NCI-H2171 (cell line): Measurements from ENCODE around the gene NQO2.

Experiments used
- DNase-seq: peaks from one replicate; lab custom pipeline; 2025; lab: John Stamatoyannopoulos, UW

The NQO2 gene, protein sequence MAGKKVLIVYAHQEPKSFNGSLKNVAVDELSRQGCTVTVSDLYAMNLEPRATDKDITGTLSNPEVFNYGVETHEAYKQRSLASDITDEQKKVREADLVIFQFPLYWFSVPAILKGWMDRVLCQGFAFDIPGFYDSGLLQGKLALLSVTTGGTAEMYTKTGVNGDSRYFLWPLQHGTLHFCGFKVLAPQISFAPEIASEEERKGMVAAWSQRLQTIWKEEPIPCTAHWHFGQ

DNA sequence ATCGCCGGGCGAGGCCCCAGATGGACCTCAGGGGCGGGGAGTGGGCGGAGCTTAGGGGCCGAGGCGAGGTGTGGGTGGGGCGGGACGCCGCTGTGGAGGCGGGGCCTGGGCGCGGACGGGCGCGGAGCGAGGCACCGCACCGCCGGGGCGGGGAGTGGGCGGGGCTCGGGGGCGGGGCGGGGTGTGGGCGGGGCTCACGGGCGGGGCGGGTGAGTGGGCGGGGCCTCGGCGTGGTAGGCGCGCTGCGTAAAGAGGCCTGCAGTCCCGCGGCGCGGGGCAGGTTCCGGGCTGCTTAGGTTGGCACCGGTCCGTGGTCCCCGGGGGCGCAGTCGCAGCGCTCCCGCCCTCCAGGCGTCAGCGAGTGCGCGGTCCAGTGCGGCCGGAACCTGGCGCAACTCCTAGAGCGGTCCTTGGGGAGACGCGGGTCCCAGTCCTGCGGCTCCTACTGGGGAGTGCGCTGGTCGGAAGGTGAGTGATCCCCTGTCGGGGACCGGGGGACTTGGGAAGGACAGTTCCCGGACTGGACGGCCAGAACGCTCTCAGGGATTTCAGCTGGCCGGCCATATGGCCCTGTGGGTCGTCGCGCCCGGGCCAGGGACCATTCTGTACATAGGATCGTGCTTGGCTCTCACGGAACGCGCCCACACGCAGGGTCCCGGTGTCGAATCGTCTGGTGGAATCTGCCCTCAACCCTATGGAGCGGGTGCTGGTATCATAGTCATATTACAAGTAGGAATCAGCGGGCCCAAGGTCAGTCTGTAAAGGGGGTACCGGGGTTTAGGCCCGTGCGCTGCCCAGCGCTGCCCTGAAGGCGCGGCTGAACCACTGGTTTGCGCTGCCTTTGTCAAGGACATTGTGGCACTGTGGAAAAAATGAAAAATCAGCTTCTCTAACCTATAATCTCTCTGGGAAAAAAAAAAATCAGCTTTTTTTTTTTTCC, at the start of gene NQO2:
TSS of gene NQO2 (plus strand) at position 277 of the 940 bp plus-strand sequence. CDS start 6,659 bp downstream, outside the sequence.
- peak; percentile 86 for DNase-seq

DNA sequence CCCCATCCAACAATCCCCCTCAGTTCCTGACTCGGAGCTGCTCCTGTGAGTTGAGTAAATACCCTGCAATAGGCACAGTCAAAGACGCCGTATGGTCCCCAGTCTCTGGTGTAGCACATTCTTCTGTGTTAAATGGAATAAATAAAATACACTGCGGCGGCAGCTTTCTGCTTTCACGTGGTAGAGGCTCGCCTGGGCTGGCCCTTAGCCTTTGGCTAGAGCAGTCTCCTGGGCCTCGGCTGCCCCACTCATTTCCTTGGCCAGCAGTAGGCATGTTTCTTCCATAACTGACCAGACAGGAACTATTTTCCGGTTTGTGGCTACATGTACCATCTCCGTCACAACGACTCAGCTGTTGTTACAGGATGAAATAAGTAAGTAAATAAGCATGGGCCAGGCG, 49.0 kb upstream of the NQO2 start:
- DNase-seq: no peak

DNA sequence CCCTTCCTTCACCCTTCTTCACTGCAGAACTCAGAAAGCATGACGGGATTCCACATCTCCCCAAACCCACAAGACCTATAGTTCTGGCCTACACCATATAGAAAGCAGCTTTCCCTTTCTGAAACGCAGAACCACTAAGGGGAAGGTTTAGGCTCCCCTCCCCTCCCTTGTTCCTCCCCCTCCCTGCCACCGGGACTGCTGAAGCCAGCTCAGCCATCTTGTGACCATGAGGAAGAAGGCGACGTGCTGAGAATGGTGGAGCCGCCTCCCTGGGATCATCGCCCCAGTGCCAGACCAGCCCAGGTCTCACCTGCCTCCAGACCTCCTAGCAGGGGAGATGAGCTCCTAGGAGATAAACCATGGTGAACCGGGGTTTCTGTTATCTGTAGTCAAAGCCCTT, 48.0 kb upstream of the NQO2 start:
- DNase-seq: no peak

DNA sequence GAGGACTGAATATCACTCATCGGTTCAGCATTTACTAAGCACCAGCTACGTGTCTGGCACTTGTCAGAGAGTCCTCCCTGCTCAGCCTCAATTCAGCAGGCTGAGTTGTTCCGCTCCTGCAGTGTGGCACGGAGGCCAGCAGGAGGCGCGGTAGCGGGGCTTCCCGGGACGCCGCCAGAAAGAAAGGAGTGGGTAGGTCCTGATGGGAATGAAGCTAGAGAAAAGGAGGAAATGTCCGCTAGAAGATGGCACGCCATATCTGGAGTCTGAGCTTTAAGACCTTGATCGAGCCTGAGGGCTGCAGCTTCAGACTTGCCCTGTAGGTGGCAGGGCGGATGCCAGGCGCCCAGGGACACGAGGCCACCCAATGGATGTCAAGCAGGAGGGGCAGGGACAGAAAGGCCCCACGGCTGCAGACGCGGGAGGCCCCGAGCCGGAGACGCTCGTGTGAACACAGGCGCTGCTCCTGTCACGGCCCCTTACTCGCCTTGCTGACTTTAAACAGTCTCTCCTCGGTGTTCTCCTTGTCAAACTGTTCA, 47.1 kb upstream of the NQO2 start:
- DNase-seq: no peak

DNA sequence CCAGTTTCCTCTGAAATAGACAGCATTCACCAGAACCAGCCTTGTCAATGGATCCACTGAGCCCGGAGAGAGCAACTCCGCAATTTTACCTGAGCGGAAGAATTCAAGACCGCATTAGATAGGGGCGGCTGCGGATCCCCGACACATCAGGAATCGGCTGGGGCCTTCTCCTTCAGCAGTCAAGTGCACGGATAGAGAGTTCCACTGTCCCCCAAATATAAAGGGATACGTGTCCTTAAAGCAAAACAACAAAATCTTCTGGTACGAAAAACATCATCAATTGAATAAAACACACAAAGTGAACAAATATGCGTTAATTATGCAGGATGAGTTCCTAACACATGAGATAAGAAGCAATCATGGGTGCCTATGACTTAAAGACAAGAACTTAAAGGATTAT, 46.6 kb upstream of the NQO2 start:
- DNase-seq: no peak

DNA sequence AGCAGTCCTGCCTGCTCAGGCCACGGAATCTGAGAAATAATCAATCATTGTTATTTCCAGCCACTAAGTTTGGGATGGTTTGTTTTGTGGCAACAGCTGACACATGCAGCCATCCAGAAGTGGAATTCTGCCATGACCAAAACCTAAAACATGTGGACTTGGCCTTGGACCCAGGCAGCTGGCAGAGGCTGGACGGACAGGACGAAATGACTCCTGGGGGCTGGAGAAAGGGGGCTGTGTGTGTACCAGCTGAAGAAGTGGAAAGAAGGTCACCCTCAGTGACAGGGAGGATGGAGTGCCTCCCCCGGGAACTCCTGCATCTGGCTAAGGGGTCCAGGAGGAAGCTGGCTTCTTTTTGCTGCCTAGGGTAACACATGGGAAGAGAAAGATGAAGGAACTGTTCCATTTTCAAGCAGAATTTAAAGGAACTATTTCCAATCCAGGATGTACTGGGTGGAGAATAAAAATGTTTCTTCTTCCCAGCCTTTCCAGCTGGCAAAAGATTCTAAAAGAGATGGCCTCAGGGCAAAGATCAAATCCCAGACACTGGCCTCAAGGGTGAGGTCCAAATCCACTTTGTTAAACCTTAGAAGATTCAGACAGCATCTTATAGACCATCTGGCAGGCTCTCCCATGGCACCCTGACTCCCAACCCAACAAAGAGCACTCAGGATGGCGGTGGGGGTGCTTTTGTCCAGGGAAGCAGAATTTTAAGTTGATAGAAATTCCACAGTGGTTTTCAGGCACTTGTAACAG, 42.6 kb upstream of the NQO2 start:
- DNase-seq: no peak

DNA sequence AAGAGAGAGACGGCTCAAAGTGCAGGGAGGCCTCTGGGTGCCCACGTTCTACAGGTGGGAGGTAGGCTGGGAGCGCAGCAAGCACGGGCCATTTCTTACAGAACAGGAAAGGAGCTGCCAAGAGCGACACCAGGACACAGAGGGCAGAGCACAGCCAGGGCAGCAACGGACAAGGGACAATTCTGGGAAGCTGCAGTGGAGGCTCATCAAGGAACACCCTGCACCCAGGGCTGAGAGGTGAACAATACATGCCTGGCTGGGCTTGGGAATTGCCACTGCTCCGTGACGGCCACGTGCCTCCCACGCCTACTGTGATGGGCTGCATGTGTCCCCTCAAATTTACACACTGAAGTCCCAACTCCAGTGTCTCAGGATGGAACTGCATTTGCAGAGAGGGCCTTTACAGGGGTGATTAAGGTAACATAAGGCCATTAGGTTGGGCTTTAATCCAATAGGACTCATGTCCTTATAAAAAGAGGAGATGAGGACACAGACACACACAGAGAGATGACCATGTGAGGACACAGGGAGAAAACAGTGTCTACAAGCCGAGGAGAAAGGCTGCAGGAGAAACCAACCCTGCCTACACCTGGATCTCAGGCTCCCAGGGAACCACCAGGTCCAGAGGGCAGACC, 41.9 kb upstream of the NQO2 start:
- no peak for DNase-seq

DNA sequence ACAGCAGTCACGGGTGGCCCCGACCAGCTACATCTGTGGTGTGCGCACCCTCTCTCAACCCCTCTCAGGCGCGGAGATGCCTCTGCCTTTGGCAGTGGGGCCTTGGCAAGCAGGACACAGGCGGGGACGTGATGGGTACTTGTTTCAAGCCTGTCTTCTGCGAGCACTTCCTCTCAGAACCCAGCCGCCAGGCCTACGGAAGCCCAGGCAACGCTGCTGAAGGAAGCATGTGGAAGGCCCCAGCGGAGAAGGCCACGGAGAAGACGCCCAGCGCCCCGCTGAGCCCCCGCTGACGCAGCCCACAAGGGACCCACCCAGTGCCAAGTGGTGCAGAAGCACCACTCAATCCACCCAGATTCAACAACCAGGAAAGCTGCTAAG, 41.4 kb upstream of the NQO2 start:
- no peak for DNase-seq

DNA sequence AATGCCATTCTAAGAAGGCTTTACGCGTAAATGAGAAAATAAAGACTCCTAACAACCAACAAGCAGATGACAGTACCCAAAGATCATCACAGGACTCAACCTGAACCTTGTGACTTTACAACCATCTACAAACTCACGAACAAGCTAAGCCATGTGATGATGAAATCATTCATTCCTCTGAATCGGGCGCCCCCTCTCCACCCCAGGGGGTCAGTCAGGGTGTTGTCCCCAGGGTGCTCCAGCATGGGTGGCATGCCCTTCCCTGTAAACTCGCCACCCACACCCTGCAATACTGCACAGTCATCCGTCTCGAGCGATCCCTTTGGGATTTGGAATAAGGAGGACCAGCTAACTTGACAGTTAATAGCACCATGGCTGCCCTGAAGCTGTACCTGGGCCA, 40.9 kb upstream of the NQO2 start:
- DNase-seq: no peak

DNA sequence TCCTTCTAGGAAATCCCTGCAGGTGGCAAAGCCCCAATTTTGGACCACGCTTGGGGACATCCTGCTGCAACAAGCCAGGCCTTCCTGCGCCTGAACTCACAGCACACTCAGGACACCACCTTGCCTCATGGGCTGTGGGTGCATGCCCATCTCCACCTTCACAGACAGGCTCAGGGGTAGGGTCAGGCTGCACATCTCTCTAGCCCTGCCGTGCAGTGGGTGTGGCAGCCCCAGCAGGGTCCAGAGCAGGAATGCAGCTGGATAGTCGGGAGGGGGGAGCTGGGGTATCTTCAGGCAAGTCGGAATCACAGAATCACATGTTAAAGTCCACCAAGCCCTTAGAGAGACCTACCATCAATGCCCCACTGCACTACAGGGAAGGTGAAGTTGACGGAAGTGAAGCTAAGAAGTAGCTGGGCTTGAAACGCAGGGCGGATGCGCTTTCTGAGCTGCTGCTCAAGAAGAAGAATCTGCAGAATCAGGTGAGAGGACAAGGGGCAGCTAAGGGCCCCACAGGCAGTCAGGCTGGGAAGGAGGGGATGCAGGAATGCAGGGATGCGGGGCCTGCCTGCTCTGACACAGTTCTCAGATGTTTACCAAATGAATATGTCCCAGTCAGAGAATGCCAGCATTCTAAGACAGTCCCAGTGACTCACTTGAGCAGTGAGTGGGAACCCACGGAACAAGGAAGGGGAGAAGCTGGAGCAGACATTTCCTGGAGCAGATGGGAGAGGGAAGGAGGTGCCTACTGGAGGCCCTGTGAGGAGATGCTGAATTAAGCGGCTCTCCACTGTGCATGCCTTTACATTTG, 39.6 kb upstream of the NQO2 start:
- no peak for DNase-seq

DNA sequence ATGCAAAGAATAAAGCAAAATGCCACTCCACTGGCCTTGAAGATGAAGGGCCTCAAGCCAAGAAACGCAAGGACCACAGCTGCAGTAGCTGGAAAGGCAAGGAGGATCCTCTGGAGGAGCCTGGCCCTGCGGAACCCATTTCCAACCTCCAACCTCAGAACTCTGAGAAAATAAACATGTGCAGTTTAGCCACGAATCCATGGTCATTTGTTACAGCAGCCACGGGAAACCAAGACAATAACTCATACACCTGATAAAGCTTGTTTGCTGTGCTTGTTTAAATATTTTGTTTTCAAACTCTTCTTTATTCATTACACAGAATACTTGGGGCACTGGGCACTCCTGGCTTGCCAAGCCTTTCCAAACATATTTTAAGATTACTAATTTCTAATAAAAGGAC, 38.8 kb upstream of the NQO2 start:
- DNase-seq: no peak

DNA sequence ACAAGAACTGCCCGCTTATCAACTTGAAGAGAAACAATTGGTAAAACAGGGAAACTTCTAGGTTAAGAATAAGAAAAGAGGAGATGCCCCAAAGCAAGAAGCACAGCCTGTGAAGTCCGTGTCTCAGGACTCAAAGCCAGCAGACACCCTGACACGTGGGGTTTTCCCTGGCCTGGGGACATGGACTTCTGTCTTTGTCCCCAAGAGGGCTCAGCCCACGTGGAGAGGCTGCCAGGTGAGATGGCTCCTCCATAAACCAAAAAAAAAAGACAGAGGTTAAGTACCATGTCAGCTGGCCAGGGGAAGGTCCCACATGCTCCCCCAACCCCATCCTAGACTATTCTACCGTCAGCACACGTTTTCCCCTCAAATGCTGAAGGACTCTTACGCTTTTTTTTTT, 38.2 kb upstream of the NQO2 start:
- DNase-seq: no peak

DNA sequence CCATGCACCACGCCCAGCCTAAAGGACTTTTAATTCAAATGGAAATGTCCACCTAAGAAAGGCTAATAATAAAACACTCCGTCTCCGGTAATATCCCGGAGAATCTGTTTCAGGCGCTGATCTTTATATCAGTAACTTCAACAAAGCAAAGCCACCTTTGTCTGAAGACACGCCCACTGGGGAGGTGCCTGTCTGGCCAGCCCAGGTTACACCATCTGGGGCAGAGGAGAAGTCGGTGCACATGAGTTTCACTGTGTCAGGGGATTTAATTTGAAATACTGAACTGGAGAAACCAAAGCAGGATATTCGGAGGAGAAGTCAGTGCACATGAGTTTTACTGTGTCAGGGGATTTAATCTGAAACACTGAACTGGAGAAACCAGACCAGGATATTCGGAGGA, 37.7 kb upstream of the NQO2 start:
- DNase-seq: no peak

DNA sequence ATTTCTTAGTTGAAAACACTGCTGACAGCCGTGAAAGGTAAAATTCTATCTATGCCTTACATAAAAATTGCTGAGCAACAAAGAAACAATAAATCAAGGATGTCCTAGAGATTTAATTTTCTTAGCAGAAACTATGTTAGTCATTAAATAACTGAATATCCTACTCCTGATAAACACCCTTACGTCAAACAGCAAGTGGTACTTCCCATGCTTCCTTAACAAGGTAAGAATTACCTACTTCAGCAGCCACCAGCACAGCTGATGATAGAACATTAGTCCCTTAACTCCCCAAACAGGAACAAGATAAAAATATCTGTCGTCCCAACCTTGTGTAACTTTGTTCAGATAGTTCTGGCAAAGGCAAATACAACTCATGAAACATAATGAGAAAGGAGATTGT, 37.1 kb upstream of the NQO2 start:
- DNase-seq: no peak

DNA sequence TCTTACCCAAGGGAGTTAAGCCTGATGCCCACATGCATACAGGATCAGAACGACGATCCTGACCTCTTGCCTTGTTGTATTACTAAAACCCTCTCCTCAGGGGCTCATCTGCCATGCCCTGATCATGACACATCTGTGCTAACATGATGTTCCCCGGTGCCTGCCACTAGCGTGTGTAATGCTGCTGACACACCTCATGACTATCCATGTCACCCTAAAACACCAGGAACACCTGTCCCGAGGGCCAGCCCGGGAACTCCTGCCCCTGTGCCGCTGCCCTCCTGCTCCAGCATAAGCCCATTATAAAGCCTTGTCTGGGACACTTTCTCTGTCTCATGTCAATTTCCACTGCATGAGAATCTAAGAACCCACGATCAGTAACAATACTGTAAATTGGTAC, 35.9 kb upstream of the NQO2 start:
- DNase-seq: no peak

DNA sequence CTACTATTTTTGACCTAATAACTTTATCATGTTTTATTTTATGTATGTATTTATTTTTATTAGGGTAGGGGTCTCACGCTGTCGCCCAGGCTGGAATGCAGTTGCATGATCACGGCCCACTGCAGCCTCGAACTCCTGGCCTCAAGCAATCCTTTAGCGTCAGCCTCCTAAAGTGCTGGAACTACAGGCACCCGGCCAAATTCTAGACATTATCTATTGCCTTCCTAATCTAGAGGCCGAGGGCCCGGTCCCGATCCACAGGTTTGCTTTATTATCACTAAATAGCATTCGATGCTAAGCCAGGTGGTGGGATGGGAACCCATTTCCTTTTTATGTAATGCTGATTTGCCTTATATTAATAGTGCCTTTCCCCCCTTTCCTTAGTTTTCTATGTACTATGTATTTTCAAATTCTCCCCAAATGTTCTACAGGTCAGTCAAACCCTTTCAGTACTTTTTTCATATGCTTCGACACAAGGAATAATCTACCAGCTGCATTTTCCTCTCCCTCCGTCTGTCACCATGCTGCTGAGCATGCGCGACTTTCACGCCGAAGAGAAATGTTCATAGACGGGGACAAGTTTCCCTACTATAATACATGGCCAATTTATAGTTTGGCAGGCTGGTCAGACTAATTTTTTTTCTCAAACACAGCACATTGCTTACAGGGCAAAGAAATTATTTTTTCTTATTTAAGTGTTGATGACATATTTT, 34.7 kb upstream of the NQO2 start:
- DNase-seq: no peak

DNA sequence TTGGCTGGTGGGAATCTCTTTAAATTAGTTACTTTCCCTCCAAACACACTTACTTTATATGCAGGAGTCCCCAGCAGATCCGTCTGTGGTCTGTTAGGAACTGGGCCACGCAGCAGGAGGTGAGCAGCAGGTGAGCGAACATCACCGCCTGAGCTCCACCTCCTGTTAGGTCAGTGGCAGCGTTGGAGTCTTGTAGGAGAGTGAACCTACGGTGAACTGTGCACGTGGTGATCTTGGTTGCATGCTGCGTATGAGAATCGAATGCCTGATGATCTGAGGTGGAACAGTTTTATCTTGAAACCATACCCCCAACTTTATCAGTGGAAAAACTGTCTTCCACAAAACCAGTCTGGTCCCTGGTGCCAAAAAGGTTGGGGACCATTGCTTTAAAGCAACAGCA, 33.3 kb upstream of the NQO2 start:
- DNase-seq: no peak

DNA sequence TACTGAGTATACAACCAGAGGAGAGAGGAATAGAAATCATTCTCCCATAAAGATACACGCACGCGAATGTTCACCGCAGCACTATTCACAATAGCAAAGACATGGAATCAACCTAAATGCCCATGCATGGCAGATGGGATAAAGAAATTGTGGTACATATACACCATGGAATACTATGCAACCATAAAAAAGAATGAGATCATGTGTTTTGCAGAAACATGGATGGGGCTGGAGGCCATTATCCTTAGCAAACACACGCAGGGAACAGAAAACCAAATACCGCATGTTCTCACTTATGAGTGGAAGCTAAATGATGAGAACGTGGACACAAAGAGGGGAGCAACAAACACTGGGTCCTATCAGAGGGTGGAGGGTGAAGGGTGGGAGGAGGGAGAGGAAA, 31.8 kb upstream of the NQO2 start:
- DNase-seq: no peak

DNA sequence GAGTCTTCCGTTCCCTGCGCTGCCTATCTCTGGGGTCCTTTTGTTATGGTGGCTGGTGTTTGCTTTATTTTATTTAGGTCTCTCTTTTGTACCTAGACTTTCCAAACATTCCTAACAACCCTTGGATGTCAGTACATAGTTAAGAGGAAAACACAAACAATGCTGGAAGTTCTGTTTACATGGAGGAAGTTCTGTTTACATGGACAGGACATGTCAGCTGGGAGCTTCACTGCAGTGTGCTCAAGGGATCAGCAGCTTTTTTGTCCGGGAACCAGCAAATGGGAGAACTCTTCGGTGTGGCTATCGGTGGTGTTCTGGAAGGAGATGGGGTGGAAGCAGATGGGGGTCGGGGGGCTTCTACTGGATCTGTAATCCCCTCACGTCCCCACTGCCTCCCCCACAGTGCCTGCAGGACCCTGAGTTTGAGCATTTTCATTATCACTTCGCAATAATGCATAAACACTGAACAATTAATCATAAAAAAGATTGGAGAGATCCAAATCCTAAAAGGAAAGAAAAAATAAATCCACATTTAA, 31.0 kb upstream of the NQO2 start:
- DNase-seq: no peak

DNA sequence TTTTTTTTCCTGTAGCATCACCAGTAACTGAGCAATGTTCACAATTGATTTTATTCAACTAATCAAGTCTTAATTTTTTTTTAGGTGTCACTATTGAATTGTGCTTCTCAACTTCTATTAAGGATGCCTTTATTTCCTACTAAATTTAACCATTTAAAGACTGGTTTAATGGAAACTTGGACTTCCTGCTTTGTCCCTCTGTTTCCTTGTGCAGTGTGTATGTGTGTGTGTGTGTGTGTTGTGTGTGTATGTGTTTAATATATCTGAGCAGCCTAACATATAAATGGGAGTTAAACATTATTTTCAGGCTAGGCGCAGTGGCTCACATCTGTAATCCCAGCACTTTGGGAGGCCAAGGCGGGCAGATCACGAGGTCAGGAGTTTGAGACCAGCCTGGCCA, 30.1 kb upstream of the NQO2 start:
- DNase-seq: no peak
